Mesenchymal stem cell (in vitro differentiated cells and primary cell): ENCODE results near the gene NIBAN1.

Experiments
- DNase-seq: peaks from one replicate; pipeline ENCODE4 v3.0.0-alpha.2; 2013
- H2AFZ ChIP-seq: one replicate; pipeline ENCODE4 v1.6.1; 2013; ENCODE audit warnings: low read depth, mild to moderate bottlenecking, control low read depth, inconsistent platforms, low read length, moderate library complexity
- H2AK5ac ChIP-seq: 2 replicates; pipeline ENCODE4 v1.6.1; 2013; ENCODE audit warnings: low read length, moderate library complexity, mild to moderate bottlenecking, inconsistent platforms; ENCODE audit not compliant: severe bottlenecking
- H2BK120ac ChIP-seq: one replicate; pipeline ENCODE4 v1.6.1; 2013; ENCODE audit warnings: low read depth, mild to moderate bottlenecking, inconsistent platforms, low read length, moderate library complexity
- H2BK12ac ChIP-seq, 2 experiments: one replicate each; pipeline ENCODE4 v1.6.1; 2013; ENCODE audit warnings: inconsistent platforms in 2 of 2, low read length in 2 of 2, mild to moderate bottlenecking in 2 of 2, moderate library complexity in 2 of 2, control low read depth in 1 of 2
- H2BK15ac ChIP-seq: one replicate; pipeline ENCODE4 v1.6.1; 2013; ENCODE audit warnings: mild to moderate bottlenecking, low read depth, inconsistent platforms; ENCODE audit not compliant: poor library complexity, severe bottlenecking
- H2BK5ac ChIP-seq: 2 replicates; pipeline ENCODE4 v1.6.1; 2013; ENCODE audit warnings: low read depth, mild to moderate bottlenecking, low read length, control low read depth, inconsistent platforms; ENCODE audit not compliant: poor library complexity, severe bottlenecking
- H3K14ac ChIP-seq, 2 experiments: one replicate each; pipeline ENCODE4 v1.6.1; 2013; ENCODE audit warnings: inconsistent platforms in 2 of 2, low read length in 2 of 2, control low read depth in 1 of 2, mild to moderate bottlenecking in 1 of 2, moderate library complexity in 1 of 2
- H3K18ac ChIP-seq, 2 experiments: one replicate each; pipeline ENCODE4 v1.6.1; 2013; ENCODE audit warnings: inconsistent platforms in 2 of 2, low read length in 2 of 2, control low read depth in 1 of 2, low read depth in 1 of 2, mild to moderate bottlenecking in 1 of 2
- H3K23ac ChIP-seq, 2 experiments: one replicate each; pipeline ENCODE4 v1.6.1; 2013; ENCODE audit warnings: inconsistent platforms in 2 of 2, low read length in 2 of 2, mild to moderate bottlenecking in 2 of 2, moderate library complexity in 2 of 2, control low read depth in 1 of 2
- H3K27ac ChIP-seq: 2 replicates; pipeline ENCODE4 v1.5.1; 2013; ENCODE audit warnings: mild to moderate bottlenecking, moderate library complexity, low read length, control low read depth, inconsistent platforms; ENCODE audit not compliant: poor library complexity, severe bottlenecking
- H3K27me3 ChIP-seq, 2 experiments: 2 replicates each; pipeline versions ENCODE4 v1.6.1 to v1.7.0; 2013; ENCODE audit warnings: low read length in 2 of 2, mild to moderate bottlenecking in 2 of 2, moderate library complexity in 2 of 2, control low read depth in 1 of 2, inconsistent platforms in 1 of 2; ENCODE audit not compliant: control insufficient read depth in 1 of 2, insufficient read depth in 1 of 2
- H3K36me3 ChIP-seq, 2 experiments: 2 replicates each; pipeline versions ENCODE4 v1.6.1 to v1.7.0; 2013; ENCODE audit warnings: low read length in 2 of 2, control low read depth in 1 of 2, inconsistent platforms in 1 of 2, low read depth in 1 of 2, mild to moderate bottlenecking in 1 of 2; ENCODE audit not compliant: insufficient read depth in 2 of 2, control insufficient read depth in 1 of 2
- H3K4ac ChIP-seq, 2 experiments: one replicate each; pipeline ENCODE4 v1.6.1; 2013; ENCODE audit warnings: inconsistent platforms in 2 of 2, low read length in 2 of 2, mild to moderate bottlenecking in 2 of 2, moderate library complexity in 2 of 2, control low read depth in 1 of 2, low read depth in 1 of 2
- H3K4me1 ChIP-seq: 2 replicates; pipeline ENCODE4 v1.6.1; 2013; ENCODE audit warnings: low read depth, low read length, control low read depth; ENCODE audit not compliant: control insufficient read depth, insufficient read depth
- H3K4me2 ChIP-seq: 2 replicates; pipeline ENCODE4 v1.6.1; 2013; ENCODE audit warnings: low read length, mild to moderate bottlenecking, inconsistent platforms; ENCODE audit not compliant: poor library complexity, severe bottlenecking
- H3K4me3 ChIP-seq, 2 experiments: 2 replicates each; pipeline versions ENCODE4 v1.5.1 to v1.7.0; 2013; ENCODE audit warnings: low read length in 2 of 2, mild to moderate bottlenecking in 2 of 2, control low read depth in 1 of 2, low read depth in 1 of 2; ENCODE audit not compliant: insufficient read depth in 1 of 2
- H3K79me1 ChIP-seq: replicated peaks from 2 replicates; pipeline ENCODE4 v1.6.1; 2013; ENCODE audit warnings: mild to moderate bottlenecking, control low read depth, low read length, inconsistent platforms; ENCODE audit not compliant: poor library complexity, severe bottlenecking
- H3K9ac ChIP-seq: 2 replicates; pipeline ENCODE4 v1.7.0; 2013; ENCODE audit warnings: mild to moderate bottlenecking, low read length, moderate library complexity
- H3K9me3 ChIP-seq: 2 replicates; pipeline ENCODE4 v1.7.0; 2013; ENCODE audit warnings: mild to moderate bottlenecking, low read length; ENCODE audit not compliant: control insufficient read depth
- H4K8ac ChIP-seq: one replicate; pipeline ENCODE4 v1.6.1; 2013; ENCODE audit warnings: inconsistent platforms, mild to moderate bottlenecking, low read length, moderate library complexity
- H4K91ac ChIP-seq: one replicate; pipeline ENCODE4 v1.6.1; 2013; ENCODE audit warnings: mild to moderate bottlenecking, low read length, inconsistent platforms
- WGBS: methylation state at CpG from one replicate; pipeline ENCODE4 v1.1.7; 2013; ENCODE audit warnings: mixed read lengths; 5-methylcytosine and 5-hydroxymethylcytosine counted together

Gene NIBAN1

DNA sequence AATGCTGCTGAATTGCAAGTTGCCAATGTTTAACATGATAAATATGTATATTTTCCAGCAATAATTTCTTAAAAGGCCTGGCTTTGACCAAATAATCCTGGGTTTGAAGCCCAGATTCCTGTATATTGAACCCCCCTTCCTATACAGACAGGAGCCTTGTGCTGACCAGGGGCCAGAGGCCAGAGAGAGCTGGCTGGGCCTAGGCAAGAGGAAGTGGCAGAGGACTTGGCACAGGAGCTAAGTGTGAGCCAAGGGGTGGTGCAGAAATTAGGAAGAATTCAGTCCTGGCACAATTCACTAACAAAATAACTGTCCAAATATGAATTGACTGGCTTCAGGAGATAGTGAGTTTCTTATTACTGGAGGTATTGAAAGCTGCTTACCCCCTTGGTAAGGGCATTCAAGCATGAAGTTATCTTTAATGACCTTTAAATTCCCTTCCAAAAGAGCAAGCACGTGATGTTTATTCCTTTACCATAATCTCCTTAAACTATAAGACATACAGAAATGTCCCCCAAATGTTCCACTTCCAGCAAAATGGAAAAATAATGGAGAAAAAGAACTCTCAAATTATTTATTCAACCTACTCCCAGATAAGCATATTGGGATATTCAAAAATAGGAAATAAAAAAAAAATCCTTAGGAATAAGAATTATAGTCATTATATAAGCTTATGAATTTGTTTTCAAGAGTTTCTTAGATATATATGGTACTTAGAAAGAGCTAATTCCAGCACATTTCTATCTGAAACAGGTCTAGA is 26.6 kb downstream of the NIBAN1 start:
- Histone ChIP-seq H3K14ac (no peak overlapping the region), H3K9me3 (no peaks in the 10 kb centered on the region)

DNA sequence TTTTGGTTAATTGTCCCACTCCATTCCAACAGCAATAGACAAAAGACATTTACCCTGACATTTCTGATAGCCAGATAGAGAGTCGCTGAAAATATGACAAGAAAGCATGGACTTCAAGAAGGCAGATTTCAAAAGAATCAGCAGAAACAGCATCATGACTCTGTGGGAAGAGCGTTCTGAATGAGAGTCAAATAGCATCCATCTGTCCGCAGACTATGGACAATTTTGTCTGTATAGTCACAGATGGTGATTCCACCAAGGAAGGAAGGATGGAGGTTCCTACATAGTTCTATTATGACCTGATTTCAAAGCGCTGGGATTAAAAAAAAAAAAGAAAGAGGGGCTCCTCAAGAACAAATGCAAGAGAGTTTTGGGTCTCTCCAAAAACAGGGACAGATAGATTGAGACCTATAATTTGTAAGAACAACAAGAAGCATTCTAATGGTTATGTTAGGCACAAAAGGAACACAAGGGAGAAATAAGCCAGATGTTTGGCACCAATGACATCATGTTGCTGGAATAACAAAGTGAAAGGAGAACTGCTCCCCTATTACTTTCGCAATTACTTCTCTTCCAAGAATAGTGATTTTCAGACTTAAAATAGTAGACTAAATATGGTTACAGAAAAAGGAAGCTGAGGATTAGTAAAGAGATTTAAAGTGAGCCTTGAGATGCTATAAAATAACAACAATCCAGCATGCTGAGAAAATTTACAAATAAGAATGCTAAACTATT is 28.5 kb downstream of the NIBAN1 start:
- Histone ChIP-seq H2AK5ac (no peak overlapping the region), H3K4me1 (peaks cover 2% of the 10 kb centered on the region), H3K36me3 (peaks cover 0 to 22% of the 10 kb centered on the region in 2 experiments), H2BK12ac (no peak overlapping the region), H3K14ac (no peak overlapping the region), H4K8ac (no peak overlapping the region), H3K9ac (peak overlapping the region; percentile 65), H3K23ac (no peak overlapping the region), H3K4me3 (peak overlapping the region in 1 of 2 experiments; percentile 17), H2BK120ac (no peak overlapping the region), H3K4ac (no peak overlapping the region), H3K4me2 (no peak overlapping the region), H2BK15ac (no peak overlapping the region), H3K18ac (no peak overlapping the region), H3K27me3 (no peaks in the 10 kb centered on the region), H4K91ac (no peak overlapping the region), H3K27ac (no peak overlapping the region), H2BK5ac (no peak overlapping the region), H3K9me3 (no peaks in the 10 kb centered on the region), H3K79me1 (no peaks in the 10 kb centered on the region), H2AFZ (no peak overlapping the region)
- peak; percentile 79 for DNase-seq
- 91% methylated on average over 4 of the region's 5 CpGs for WGBS

More for the DNA sequence above, 26.6 kb downstream of the NIBAN1 start:
- H4K8ac ChIP-seq: no peak overlapping the region
- H3K4ac ChIP-seq: no peak overlapping the region
- no peak for DNase-seq
- no peak overlapping the region for H2BK120ac ChIP-seq
- H2AFZ ChIP-seq: no peak overlapping the region
- H3K27ac ChIP-seq: no peak overlapping the region
- H3K18ac ChIP-seq: no peak overlapping the region
- H3K9ac ChIP-seq: no peak overlapping the region
- peak overlapping the region in 1 of 2 experiments; percentile 93 for H3K23ac ChIP-seq
- 43% methylated on average over 1 of the region's 1 CpG for WGBS
- H3K36me3 ChIP-seq: peaks cover 0 to 20% of the 10 kb centered on the region in 2 experiments
- no peak overlapping the region for H2BK15ac ChIP-seq
- H3K4me3 ChIP-seq: no peak overlapping the region
- H2BK5ac ChIP-seq: no peak overlapping the region
- no peak overlapping the region for H3K4me2 ChIP-seq
- H2BK12ac ChIP-seq: no peak overlapping the region
- no peaks in the 10 kb centered on the region for H3K27me3 ChIP-seq
- H3K79me1 ChIP-seq: no peaks in the 10 kb centered on the region
- peaks cover 2% of the 10 kb centered on the region for H3K4me1 ChIP-seq
- H2AK5ac ChIP-seq: no peak overlapping the region
- no peak overlapping the region for H4K91ac ChIP-seq

DNA sequence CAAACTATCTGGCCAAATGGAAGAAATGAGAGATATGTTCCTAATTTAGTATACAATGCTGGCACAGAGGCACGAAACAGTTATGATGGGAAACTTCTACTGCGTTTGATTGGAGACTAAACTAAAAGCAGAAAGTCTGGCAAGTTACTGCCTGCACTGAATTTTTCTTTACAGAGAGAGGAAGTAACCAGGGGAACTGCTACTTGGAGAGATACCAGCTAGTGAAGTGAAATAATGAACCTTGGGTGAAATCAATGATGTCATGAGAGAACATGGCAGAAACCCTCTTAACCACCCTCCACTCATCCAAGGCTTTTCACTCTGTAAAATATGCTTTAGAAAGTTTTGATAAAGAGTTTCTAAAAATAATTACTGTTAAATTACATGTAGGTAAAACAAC is 29.3 kb downstream of the NIBAN1 start:
- 98% methylated on average over 2 of the region's 2 CpGs for WGBS
- H2BK12ac ChIP-seq: no peak overlapping the region

DNA sequence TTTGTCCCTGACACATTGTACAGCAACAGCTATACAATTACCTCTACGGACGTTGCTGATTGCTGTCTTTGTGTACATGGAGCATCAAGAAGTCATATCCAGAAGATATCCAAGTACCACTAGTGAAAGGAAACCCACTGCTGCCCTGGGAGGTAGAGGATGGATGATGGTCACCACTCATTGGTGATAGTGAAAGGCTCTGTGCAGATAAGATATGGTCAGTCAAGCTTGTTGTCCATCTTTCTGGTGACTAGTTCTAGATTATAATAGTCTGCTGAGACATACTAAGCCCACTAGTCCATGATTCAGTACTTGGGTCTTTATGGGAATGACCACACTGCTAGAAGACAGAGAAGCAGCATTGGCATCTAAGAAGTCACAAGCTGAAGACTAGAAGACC is 30.3 kb downstream of the NIBAN1 start:
- Histone ChIP-seq H3K27me3 (no peaks in the 10 kb centered on the region), H3K14ac (no peak overlapping the region), H4K91ac (no peak overlapping the region), H3K79me1 (no peaks in the 10 kb centered on the region), H3K27ac (no peak overlapping the region), H3K4me3 (no peak overlapping the region), H2BK5ac (no peak overlapping the region), H3K4me2 (no peak overlapping the region), H4K8ac (no peak overlapping the region), H3K9me3 (no peaks in the 10 kb centered on the region), H2AK5ac (no peak overlapping the region), H3K9ac (no peak overlapping the region), H3K36me3 (peaks cover 0 to 19% of the 10 kb centered on the region in 2 experiments), H3K23ac (no peak overlapping the region), H2BK15ac (no peak overlapping the region), H2AFZ (no peak overlapping the region), H3K4ac (no peak overlapping the region), H3K4me1 (peaks cover 4% of the 10 kb centered on the region), H3K18ac (no peak overlapping the region), H2BK12ac (no peak overlapping the region), H2BK120ac (no peak overlapping the region)
- no peak for DNase-seq
- 100% methylated on average over 2 of the region's 2 CpGs for WGBS

More for the DNA sequence above, 29.3 kb downstream of the NIBAN1 start:
- no peaks in the 10 kb centered on the region for H3K79me1 ChIP-seq
- H4K91ac ChIP-seq: no peak overlapping the region
- H3K14ac ChIP-seq: no peak overlapping the region
- no peak overlapping the region for H4K8ac ChIP-seq
- no peak overlapping the region for H3K27ac ChIP-seq
- DNase-seq: no peak
- H3K4me3 ChIP-seq: no peak overlapping the region
- no peak overlapping the region for H3K4me2 ChIP-seq
- no peak overlapping the region for H2AK5ac ChIP-seq
- peaks cover 3% of the 10 kb centered on the region for H3K4me1 ChIP-seq
- no peak overlapping the region for H3K18ac ChIP-seq
- no peak overlapping the region for H2BK5ac ChIP-seq
- H3K4ac ChIP-seq: no peak overlapping the region
- no peak overlapping the region for H3K23ac ChIP-seq
- peaks cover 0 to 19% of the 10 kb centered on the region in 2 experiments for H3K36me3 ChIP-seq
- no peaks in the 10 kb centered on the region for H3K27me3 ChIP-seq
- no peak overlapping the region for H2BK120ac ChIP-seq
- peak overlapping the region; percentile 65 for H3K9ac ChIP-seq
- no peak overlapping the region for H2AFZ ChIP-seq
- H3K9me3 ChIP-seq: no peaks in the 10 kb centered on the region
- H2BK15ac ChIP-seq: no peak overlapping the region
